ENCODE data around the gene PLA2G2D.

The PLA2G2D gene

GRCh38 chr1:20068722-20069121 is 50.6 kb downstream of the PLA2G2D start:
- no peak for DNase-seq (ENCODE audit: low spot score)
- no peak for FAIRE-seq

GRCh38 chr1:20063861-20064292 is 55.5 kb downstream of the PLA2G2D start:
- peak; percentile 35 for DNase-seq (ENCODE audit: low spot score)
- FAIRE-seq, result no peak

Data from urothelium cell line (cell line).